Measurements from ENCODE around the gene COL4A3.

Gene COL4A3

GRCh38 chr2:227325839-227326195 lies 161.4 kb downstream of the COL4A3 start:
- TF ChIP-seq TAF1 (IDR thresholded peaks at IDR 0.05; ENCODE audit: low read depth) = no peak
- no peak for TF ChIP-seq NFIC (IDR thresholded peaks at IDR 0.05)
- TF ChIP-seq, protein P1, sequence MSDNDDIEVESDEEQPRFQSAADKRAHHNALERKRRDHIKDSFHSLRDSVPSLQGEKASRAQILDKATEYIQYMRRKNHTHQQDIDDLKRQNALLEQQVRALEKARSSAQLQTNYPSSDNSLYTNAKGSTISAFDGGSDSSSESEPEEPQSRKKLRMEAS (IDR thresholded peaks at IDR 0.05) = no peak
- TF ChIP-seq USF1 (IDR thresholded peaks at IDR 0.05) = no peak
- no peak for TF ChIP-seq RAD21 (IDR thresholded peaks at IDR 0.05; ENCODE audit: low read depth)
- TF ChIP-seq CREB1 (IDR thresholded peaks at IDR 0.05; ENCODE audit: low read depth) = no peak
- TF ChIP-seq EP300 (IDR thresholded peaks at IDR 0.05; ENCODE audit: borderline replicate concordance) = no peak

DNA sequence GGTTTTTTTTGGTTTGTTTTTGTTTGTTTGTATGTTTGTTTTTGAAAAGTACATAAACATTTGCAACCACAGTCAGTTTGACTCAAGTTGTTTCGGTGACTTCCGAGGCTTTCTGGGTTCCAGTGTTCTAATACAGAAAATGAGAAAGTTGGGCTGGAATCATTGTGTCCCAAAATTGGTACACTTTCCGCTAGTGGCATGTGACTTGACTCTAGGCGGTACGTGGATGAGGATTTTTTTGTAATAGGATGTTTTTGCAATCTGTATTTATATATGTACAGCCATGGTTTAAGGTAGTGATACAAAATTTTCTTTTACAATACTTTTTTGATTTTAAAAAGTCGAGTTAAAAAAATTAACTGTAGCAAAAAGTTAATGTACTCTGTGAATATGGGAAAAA lies 162.4 kb downstream of the COL4A3 start:
- TF ChIP-seq REST (IDR thresholded peaks at IDR 0.05; ENCODE audit: low read depth) (no peak), TCF12 (IDR thresholded peaks at IDR 0.05; ENCODE audit: low read depth) (no peak), TEAD4 (IDR thresholded peaks at IDR 0.05) (no peak), YY1 (IDR thresholded peaks at IDR 0.05; ENCODE audit: low read depth) (no peak), FOXM1 (IDR thresholded peaks at IDR 0.05; ENCODE audit: borderline replicate concordance, low read depth) (no peak), CREB1 (IDR thresholded peaks at IDR 0.05; ENCODE audit: low read depth) (no peak), EGR1 (IDR thresholded peaks at IDR 0.05) (no peak), TAF1 (IDR thresholded peaks at IDR 0.05; ENCODE audit: low read depth) (no peak), RAD21 (IDR thresholded peaks at IDR 0.05; ENCODE audit: low read depth) (no peak), ZBTB7A (IDR thresholded peaks at IDR 0.05; ENCODE audit: low read depth) (no peak), USF1 (IDR thresholded peaks at IDR 0.05) (no peak)
- TF ChIP-seq, protein P1 (IDR thresholded peaks at IDR 0.05) = no peak

GRCh38 chr2:227335713-227336112 lies 171.3 kb downstream of the COL4A3 start:
- TF ChIP-seq EGR1 (IDR thresholded peaks at IDR 0.05) = no peak
- no peak for TF ChIP-seq CREB1 (IDR thresholded peaks at IDR 0.05; ENCODE audit: low read depth)
- TF ChIP-seq RAD21 (IDR thresholded peaks at IDR 0.05; ENCODE audit: low read depth) = no peak
- TF ChIP-seq, protein P1 (IDR thresholded peaks at IDR 0.05) = no peak
- no peak for TF ChIP-seq TCF12 (IDR thresholded peaks at IDR 0.05; ENCODE audit: low read depth)
- TF ChIP-seq NFIC (IDR thresholded peaks at IDR 0.05) = no peak
- TF ChIP-seq USF1 (IDR thresholded peaks at IDR 0.05) = no peak
- no peak for TF ChIP-seq TEAD4 (IDR thresholded peaks at IDR 0.05)
- TF ChIP-seq EP300 (IDR thresholded peaks at IDR 0.05; ENCODE audit: borderline replicate concordance) = no peak
- no peak for TF ChIP-seq REST (IDR thresholded peaks at IDR 0.05; ENCODE audit: low read depth)
- TF ChIP-seq FOXM1 (IDR thresholded peaks at IDR 0.05; ENCODE audit: borderline replicate concordance, low read depth) = no peak
- no peak for TF ChIP-seq YY1 (IDR thresholded peaks at IDR 0.05; ENCODE audit: low read depth)
- TF ChIP-seq ZBTB7A (IDR thresholded peaks at IDR 0.05; ENCODE audit: low read depth) = no peak
- no peak for TF ChIP-seq CEBPB (IDR thresholded peaks at IDR 0.05)
- no peak for TF ChIP-seq TAF1 (IDR thresholded peaks at IDR 0.05; ENCODE audit: low read depth)

DNA sequence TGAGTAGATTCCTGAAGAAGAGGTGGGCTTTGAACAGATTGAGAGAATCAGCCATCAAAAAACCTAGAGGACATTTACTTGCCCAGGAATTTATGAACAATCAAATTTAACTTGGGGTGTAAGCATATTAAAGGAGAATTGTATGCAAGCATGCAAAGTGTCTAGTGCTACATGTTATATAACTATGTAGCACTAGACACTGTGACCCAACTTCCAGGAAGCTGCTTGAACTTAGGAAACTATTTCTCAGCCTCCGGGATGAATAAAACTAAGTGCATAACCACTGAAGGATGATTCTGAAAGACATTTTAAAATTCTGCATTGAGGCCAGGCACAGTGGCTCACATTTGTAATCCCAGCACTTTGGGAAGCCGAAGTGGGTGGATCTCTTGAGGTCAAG lies 173.0 kb downstream of the COL4A3 start:
- TF ChIP-seq TCF12 (IDR thresholded peaks at IDR 0.05; ENCODE audit: low read depth) = no peak
- TF ChIP-seq NFIC (IDR thresholded peaks at IDR 0.05) = no peak
- TF ChIP-seq FOXM1 (IDR thresholded peaks at IDR 0.05; ENCODE audit: borderline replicate concordance, low read depth) = no peak
- TF ChIP-seq, protein P1 (IDR thresholded peaks at IDR 0.05) = no peak
- no peak for TF ChIP-seq EP300 (IDR thresholded peaks at IDR 0.05; ENCODE audit: borderline replicate concordance)
- TF ChIP-seq EGR1 (IDR thresholded peaks at IDR 0.05) = no peak
- no peak for TF ChIP-seq TEAD4 (IDR thresholded peaks at IDR 0.05)
- no peak for TF ChIP-seq RAD21 (IDR thresholded peaks at IDR 0.05; ENCODE audit: low read depth)
- TF ChIP-seq CREB1 (IDR thresholded peaks at IDR 0.05; ENCODE audit: low read depth) = no peak
- no peak for TF ChIP-seq YY1 (IDR thresholded peaks at IDR 0.05; ENCODE audit: low read depth)
- TF ChIP-seq USF1 (IDR thresholded peaks at IDR 0.05) = no peak

DNA sequence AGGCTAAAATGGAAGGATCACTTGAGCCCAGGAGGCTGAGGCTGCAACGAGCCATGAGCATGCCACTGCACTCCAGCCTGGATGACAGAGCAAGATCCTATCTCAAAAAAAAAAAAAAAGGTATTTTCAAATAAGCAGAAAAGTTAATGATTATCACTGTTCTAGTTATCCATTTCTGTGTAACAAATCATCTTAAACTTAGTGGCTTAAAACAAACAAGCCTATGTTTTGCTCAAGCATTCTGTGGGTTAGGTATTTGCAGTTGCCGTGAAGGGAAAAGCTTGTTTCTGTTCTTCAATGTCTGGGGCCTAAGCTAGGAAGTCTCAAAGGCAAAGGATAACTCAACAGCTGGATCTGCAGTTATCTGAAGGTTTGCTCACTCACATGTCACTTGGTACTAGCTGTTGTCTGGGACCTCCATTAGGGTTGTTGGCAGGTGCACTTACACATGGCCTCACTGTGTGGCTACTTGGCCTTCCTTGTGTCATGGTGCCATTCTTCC lies 174.7 kb downstream of the COL4A3 start:
- no peak for TF ChIP-seq TEAD4 (IDR thresholded peaks at IDR 0.05)
- no peak for TF ChIP-seq EP300 (IDR thresholded peaks at IDR 0.05; ENCODE audit: borderline replicate concordance)
